ENCODE data around the gene ANKS4B.
"Not testable (repeated sequence)": the region's sequence is repeated elsewhere in the genome, so short reads cannot be mapped to it uniquely, and the experiment has no call there.

The ANKS4B gene

GRCh38 chr16:21263640-21264570 is 30.4 kb downstream of the ANKS4B start:
- no peak for DNase-seq (ENCODE audit: low read depth)

DNA sequence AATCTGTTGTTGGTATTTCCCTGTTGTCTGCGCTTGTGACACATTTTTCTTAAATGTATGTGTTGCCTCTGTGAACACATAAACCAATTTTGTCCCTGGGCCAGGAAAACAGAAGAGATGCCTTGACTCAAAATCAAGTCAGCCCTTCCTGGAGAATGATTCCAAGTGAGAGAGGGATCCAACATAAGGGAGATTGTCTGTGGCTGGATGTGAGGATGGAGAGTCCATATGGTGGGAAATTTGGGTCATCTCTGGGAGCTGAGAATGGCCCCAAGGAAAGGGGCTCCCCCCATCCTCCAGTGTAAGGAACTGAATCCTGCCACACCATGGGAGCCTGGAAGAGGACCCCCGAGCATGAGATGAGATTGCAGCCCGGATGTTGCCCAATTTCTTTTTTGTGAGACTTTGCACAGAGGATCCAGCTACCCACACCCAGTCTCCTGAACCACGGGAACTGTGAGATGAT is 31.1 kb downstream of the ANKS4B start:
- no peak for DNase-seq (ENCODE audit: low read depth)

DNA sequence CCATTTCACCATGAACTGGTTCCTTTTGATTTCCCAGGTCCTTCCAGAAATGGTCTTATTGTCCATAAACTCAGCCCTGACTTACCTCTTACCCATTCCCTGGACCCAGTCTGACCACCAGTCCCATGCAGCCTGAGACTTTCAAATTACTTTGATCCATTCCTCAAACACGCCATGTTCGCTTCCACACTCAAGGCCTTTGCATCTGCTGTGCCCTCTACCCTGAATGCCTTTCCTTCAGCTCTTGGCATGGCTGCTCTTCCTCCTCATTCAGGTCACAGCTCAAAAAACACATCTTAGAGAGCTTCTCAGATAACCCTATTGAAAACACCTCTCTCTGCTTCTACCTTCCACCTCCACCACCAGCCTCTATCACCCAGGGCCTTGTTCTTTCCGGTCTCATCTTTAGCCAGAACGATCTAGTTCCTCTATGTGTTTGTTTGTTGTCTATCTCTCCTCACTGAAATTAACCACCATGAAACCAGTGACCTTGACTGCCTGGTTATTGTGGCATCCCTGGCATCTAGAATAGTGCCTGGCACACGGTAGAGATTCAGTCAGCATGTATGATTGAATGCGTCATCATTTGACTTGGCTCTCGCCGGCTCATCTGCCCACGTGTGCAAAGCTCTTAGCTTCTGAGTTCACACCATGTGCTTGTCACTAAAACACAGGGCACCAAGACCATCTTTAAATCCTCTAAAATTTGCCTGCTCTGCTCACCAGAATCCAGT is 31.8 kb downstream of the ANKS4B start:
- DNase-seq (ENCODE audit: low read depth): no peak

DNA sequence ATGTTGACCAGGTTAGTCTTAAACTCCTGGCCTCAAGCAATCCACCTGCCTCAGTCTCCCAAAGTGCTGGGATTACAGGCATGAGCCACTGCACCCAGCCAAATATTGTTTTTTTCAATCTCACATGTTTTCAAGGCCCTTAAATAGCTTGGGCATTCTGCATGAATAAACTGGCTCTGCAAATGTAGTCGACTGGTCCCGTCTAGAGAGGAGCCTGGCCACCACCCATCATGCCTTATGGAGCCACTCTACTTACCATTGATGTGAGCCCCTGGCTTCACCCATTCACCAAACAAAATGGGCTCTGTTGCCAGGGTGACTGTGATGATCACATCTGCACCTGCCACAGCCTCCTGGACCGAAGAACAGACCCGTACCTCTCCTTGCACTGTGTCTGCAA is 33.8 kb downstream of the ANKS4B start:
- DNase-seq (ENCODE audit: low read depth): no peak

DNA sequence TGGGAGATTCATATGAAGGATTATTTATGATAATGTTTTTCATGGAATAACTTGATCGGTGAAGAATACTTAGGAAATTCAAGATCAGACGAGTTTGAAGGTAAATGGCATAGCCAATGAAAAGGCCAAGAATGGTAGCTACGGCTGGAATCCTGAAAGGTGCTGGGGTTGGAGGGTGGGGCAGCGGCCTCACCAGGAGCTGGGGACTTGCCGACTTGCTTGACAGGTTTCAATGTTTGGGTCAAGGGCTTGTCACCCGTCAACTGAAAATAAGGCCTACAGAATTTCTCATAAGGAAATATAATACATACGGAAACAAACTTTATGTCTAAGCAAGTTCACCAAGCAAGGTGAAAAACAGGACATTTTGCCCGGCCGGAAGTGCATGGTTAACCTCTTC is 34.7 kb downstream of the ANKS4B start:
- DNase-seq (ENCODE audit: low read depth): no peak

DNA sequence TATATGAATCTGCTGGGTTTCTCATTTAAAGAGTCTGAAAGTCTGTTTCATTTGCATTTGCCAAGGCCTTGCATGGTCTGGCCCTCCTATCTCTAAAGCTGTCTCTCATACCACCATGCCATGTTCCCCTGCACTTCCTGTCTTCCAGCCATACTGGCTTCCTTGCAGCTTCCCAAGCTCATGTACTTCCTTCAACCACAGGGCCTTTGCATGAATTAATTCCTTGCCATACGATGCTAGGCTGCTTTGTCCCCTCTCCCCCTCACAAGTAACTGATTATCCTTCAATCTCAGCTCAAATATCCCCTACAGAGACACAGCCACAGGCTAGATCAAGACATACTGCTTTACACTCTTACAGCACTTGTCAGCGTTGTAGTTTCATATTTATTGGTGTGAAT is 38.8 kb downstream of the ANKS4B start:
- no peak for DNase-seq (ENCODE audit: low read depth)

- not testable (repeated sequence) for DNase-seq (ENCODE audit: low read depth)
These were observed 39.3 kb downstream of the ANKS4B start for GRCh38 chr16:21272763-21273162.

DNA sequence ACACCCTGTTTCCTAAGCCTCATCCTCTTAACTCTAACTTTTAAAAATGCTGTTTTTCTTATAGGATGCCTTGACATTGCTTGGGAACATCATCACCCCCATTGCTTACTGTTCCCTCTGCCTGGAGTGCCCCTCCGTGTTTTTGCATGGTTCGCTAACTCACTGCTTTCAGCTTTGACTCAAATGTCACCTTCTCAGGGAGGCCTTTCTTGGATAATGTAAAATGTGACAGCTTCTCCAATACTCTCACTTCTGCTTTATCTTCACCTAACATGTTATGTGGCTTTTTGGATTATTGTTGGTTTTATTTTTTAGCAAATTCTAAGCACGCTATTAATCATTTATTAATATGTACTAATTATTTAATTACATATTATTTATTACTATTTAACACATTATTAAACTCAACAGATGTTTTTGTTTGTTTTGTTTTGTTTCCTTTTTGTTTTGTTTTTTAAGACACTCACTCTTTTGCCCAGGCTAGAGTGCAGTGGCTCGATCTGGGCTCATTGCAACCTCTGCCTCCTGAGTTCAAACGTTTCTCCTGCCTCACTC is 40.8 kb downstream of the ANKS4B start:
- no peak for DNase-seq (ENCODE audit: low read depth)

DNA sequence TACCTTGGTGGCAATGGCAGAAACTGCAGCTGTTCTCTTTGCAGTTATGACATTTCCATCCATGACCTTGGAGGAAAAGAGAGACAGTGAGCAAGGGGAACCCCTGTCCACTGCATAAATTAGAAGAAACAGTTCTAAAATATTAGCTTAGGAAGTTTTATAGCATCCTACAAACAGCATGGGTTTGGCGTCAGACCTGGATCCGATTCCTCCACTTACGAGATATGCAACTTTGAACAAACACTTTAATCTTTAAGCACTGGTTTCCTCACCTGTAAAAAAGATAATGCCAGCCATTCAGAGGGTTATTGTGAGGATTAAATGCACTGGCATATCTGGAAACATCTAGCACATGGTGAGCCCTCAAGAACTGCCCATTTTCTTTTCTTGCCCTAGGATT is 42.0 kb downstream of the ANKS4B start:
- DNase-seq (ENCODE audit: low read depth): no peak

GRCh38 chr16:21276090-21276489 is 42.6 kb downstream of the ANKS4B start:
- DNase-seq (ENCODE audit: low read depth): no peak

DNA sequence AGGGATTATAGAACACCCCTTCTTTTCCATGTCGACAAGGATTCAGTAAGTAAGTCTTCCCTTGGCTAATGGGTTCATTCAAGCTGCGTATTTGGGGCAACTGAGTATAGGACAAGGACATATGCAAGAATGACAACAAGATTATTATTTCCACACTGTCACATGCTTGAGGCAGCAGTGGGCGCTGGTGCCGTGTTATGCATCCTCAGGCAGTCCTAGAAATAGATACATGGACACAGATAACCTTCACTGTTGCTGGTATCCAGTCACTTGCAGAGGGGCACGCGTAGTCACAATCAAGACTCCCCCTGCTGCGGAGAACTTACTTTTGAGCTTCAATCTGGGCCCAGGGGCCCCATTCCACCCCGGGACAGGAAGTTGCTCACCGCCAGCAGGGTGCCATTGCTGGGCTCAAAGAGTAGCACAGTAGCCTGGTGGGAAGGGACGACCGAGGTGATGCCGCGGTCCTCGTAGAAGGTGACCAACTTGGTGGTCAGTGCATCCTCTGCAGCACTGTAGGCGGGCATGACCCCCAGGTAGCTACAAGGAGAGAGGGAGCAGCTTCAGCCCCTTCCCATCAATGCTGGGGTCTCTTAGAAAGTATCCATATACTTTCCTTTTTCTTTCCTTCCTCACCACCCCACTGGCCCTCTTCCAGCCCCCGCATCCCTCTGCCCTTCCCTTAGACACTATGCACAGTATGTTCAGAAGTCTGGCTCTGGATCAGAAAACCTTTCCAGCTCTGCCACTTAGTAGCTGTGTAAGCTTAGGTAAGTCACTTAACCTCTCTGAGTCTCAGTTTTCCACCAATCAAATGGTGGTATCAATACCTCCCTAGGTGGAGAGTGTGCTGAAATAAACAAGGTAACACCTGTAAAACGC is 43.8 kb downstream of the ANKS4B start:
- no peak for DNase-seq (ENCODE audit: low read depth)

DNA sequence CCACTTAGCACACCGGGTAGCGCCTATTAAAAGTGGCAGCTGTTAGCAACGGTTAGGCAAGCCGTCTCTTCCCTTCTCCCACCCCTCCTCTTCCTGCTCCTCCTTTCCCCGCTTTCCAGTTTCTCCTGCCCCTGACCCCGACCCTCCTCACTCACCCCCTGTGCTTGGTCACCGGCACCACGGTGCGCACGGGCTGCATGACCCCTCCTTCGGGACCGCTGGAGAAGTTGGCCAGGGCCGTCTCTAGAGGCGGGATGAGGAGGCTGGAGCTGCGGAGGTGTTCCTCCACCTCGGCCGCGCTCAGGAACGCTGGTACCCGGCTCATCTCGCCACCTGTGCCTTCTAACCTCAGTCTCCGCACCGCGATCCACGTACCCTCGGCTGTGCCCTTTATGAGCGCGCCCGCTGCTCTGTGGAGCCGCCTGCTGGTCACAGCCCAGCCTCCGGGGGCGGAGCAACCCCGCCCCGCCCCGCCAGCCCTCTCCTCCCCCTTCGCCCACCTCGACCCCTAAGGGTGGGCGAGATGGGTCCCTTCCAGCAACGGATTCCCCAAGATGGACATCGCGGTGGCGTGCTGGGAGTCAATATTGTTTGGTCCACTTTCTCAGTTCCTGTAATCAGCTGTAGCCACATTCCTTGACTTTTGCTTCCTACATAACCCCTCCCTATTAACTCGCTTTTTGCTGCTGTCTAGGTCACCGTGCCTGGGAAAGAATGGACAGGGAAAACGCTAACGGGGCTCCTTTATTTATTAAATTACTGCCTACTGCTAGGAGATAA is 44.6 kb downstream of the ANKS4B start, which contains the start of gene CRYM:
Gene CRYM, minus strand, starts transcription at position 364 of the 780 bp plus-strand sequence. Its CDS starts 39 bp downstream, at position 325.
- DNase-seq (ENCODE audit: low read depth): peak; percentile 3

DNA sequence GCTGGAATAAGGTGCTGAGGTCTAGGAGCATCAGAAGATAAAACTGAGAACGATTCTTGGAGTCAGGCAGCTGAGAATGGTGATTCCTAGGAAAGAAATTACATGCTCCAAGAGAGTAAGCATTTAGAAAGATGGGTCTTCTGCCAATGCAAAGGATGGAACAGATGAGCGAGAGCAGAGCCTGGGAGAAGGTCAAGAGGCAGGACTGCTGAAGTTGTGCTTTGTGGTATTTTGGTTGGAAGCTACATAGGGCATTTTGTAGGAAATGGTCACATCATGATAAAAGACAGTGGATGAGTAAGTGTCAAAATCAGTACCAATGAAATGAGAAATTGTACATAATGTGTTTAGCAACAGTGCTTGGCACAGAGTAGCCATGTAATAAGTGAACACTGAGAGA is 46.0 kb downstream of the ANKS4B start:
- no peak for DNase-seq (ENCODE audit: low read depth)

DNA sequence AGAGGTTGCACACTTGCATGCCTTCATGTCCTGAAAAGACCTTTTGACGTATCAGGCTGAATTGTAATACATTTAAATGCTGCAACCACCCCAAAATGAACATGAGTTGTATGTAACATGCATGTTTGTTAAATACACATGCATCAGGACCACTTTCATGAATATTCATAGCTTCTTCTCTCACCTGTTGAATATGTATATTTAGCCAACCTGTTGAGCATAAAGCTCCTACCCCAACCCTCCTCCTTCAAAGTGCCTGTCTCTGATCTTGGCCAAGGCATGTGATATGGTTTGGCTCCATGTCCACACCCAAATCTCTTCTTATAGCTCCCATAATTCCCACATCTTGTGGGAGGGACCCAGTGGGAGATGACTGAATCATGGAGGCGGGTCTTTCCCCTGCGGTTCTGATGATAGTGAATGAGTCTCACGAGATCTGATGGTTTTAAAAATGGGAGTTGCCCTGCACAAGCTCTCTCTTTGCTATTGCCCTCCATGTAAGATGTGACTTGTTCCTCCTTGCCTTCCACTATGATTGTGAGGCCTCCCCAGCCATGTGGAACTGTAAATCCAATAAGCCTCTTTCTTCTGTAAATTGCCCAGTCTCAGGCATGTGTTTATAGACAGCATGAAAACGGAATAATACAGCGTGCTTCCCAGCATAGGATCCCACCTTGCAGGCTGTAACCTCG is 48.3 kb downstream of the ANKS4B start:
- DNase-seq (ENCODE audit: low read depth): no peak

DNA sequence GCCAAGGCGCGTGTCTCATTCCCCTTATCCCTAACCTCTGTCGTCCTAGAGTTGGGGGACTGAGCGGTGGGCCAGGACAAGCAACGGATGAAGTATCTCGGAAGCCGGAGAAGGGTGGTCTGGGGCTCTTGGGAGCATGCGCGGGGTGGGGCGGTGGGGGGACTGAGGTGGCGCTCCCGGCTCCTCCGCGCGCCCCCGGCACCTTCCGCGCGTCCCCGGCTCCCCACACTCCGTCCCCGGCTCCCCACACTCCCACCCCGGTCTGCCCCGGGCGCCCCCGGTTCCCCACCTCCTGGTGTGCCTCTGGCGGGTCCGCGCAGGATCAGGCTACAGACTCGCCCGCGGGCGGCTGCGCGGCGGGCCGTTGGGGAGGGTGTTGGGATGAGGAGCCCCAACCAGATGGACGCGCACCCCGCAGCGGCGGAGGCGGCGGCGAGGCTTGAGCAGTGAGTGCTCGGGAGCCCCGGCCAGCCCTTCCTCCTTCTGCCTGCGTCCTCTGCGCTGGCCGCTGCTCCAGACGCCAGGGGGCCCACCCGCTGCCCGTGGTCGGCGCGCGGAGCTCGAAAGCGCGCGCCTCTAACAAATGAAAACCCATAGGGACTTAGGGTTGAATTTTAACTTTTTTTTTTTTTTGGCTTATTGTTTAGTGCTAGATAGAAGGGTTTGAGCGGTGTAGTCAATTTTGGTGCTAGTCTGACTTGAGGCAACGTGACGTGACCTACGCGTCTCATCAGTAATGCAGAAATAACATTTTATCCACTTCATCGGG is 50.2 kb downstream of the ANKS4B start:
- DNase-seq (ENCODE audit: low read depth): no peak

GRCh38 chr16:21284414-21284813 is 50.9 kb downstream of the ANKS4B start:
- DNase-seq (ENCODE audit: low read depth): no peak

DNA sequence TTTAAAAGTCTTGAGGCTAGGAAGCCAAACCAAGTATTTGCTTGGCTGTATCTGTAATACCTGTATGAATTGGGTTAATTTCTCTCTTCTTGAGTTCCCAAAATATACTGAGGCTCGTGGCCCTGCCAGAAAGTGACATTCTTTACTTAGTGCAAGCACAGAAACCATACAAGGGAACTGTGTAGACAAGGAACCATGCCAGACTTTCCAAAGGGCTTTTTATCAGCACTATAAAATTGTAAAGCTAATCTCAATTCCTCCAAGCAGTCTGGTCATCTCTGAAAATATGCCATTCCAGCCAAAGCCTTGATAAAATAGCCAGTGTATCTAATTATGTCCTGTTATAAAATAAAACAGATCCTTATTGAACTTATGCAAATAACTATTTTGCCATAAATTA is 51.8 kb downstream of the ANKS4B start:
- DNase-seq (ENCODE audit: low read depth): no peak

DNA sequence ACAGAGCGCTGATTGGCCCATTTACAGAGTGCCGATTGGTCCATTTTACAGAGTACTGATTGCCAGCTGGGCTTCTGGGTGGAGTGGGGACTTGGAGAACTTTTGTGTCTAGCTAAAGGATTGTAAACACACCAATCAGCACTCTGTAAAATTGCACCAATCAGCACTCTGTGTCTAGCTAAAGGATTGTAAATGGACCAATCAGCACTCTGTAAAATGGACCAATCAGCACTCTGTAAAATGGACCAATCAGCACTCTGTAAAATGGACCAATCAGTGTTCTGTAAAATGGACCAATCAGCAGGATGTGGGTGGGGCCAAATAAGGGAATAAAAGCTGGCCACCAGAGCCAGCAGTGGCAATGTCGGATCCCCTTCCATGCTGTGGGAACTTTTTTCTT is 56.3 kb downstream of the ANKS4B start:
- not testable (repeated sequence) for DNase-seq (ENCODE audit: low read depth)

Data from stimulated activated CD8-positive, alpha-beta memory T cell treated with anti-CD3 and anti-CD28 coated beads, Interleukin-12 subunit alpha, Interleukin-12 subunit beta, amount 100 ng/mL, for 4 hours (primary cell).